BE2C (cell line): Measurements from ENCODE around the gene SLC25A1.
"Not testable (repeated sequence)": the region's sequence is repeated elsewhere in the genome, so short reads cannot be mapped to it uniquely, and the experiment has no call there.

Experiments
- DNase-seq: peaks from one replicate; pipeline ENCODE4 v3.0.0-alpha.2; 2020
- H3K27me3 ChIP-seq: fragments of 250-450 bp; sonication (Bioruptor Pico); 2 replicates; pipeline ENCODE4 v1.5.1; 2020; ENCODE audit warnings: mild to moderate bottlenecking
- H3K36me3 ChIP-seq: fragments of 250-450 bp; sonication (Bioruptor Pico); 2 replicates; pipeline ENCODE4 v1.5.1; 2020; ENCODE audit warnings: mild to moderate bottlenecking
- H3K4me1 ChIP-seq: fragments of 250-450 bp; sonication (Bioruptor Pico); 2 replicates; pipeline ENCODE4 v1.5.1; 2020
- H3K4me3 ChIP-seq: 2 replicates; pipeline ENCODE4 v1.5.1; 2011; ENCODE audit warnings: low read depth, low read length
- H3K9me3 ChIP-seq: fragments of 250-450 bp; sonication (Bioruptor Pico); 2 replicates; pipeline ENCODE4 v1.5.1; 2020
- CTCF ChIP-seq: IDR thresholded peaks from 2 replicates; pipeline ENCODE4 v1.5.1; 2012; ENCODE audit warnings: mild to moderate bottlenecking, low read depth, low read length

SLC25A1 gene

GRCh38 chr22:19208287-19208847 is 29.8 kb upstream of the SLC25A1 start:
- no peak overlapping the region for H3K4me3 ChIP-seq
- no peaks in the 10 kb centered on the region for H3K36me3 ChIP-seq
- no peaks in the 10 kb centered on the region for H3K9me3 ChIP-seq
- no peaks in the 10 kb centered on the region for H3K27me3 ChIP-seq
- H3K4me1 ChIP-seq = peaks cover 7% of the 10 kb centered on the region
- TF ChIP-seq CTCF = no peak
- DNase-seq = no peak

- H3K36me3 ChIP-seq = no peaks in the 10 kb centered on the region
- DNase-seq = no peak
- no peaks in the 10 kb centered on the region for H3K27me3 ChIP-seq
- H3K4me1 ChIP-seq = peaks cover 7% of the 10 kb centered on the region
- H3K9me3 ChIP-seq = no peaks in the 10 kb centered on the region
- TF ChIP-seq CTCF = peak; percentile 6; the same call in 1 of the 2 replicates
- no peak overlapping the region for H3K4me3 ChIP-seq
Observed at GRCh38 chr22:19207884-19208283, 29.3 kb upstream of the SLC25A1 start.

- no peak overlapping the region for H3K4me3 ChIP-seq
- H3K4me1 ChIP-seq = peaks cover 7% of the 10 kb centered on the region
- no peaks in the 10 kb centered on the region for H3K27me3 ChIP-seq
- H3K9me3 ChIP-seq = no peaks in the 10 kb centered on the region
- TF ChIP-seq CTCF = no peak
- peak; percentile 25 for DNase-seq
- no peaks in the 10 kb centered on the region for H3K36me3 ChIP-seq
Observed at GRCh38 chr22:19207401-19207808, 28.9 kb upstream of the SLC25A1 start.

GRCh38 chr22:19206287-19206686 is 27.8 kb upstream of the SLC25A1 start:
- H3K27me3 ChIP-seq = no peaks in the 10 kb centered on the region
- TF ChIP-seq CTCF = no peak

GRCh38 chr22:19204640-19205039 is 26.1 kb upstream of the SLC25A1 start:
- Histone ChIP-seq H3K36me3 (no peaks in the 10 kb centered on the region), H3K4me3 (no peak overlapping the region), H3K9me3 (no peaks in the 10 kb centered on the region), H3K4me1 (peaks cover 7% of the 10 kb centered on the region), H3K27me3 (no peaks in the 10 kb centered on the region)
- no peak for DNase-seq
- no peak for TF ChIP-seq CTCF

More at GRCh38 chr22:19206287-19206686, 27.8 kb upstream of the SLC25A1 start:
- Histone ChIP-seq H3K4me1 (peaks cover 7% of the 10 kb centered on the region), H3K36me3 (no peaks in the 10 kb centered on the region), H3K4me3 (no peak overlapping the region), H3K9me3 (no peaks in the 10 kb centered on the region)
- DNase-seq = no peak

GRCh38 chr22:19203834-19204233 is 25.3 kb upstream of the SLC25A1 start:
- H3K27me3 ChIP-seq = no peaks in the 10 kb centered on the region
- H3K4me1 ChIP-seq = peaks cover 7% of the 10 kb centered on the region
- H3K9me3 ChIP-seq = no peaks in the 10 kb centered on the region
- peak; percentile 41 for DNase-seq
- no peak overlapping the region for H3K4me3 ChIP-seq
- no peaks in the 10 kb centered on the region for H3K36me3 ChIP-seq
- TF ChIP-seq CTCF = no peak

- not testable (repeated sequence) for H3K27me3 ChIP-seq
Observed at GRCh38 chr22:19202799-19203186, 24.3 kb upstream of the SLC25A1 start.

More at GRCh38 chr22:19202799-19203186, 24.3 kb upstream of the SLC25A1 start:
- H3K9me3 ChIP-seq, H3K4me3 ChIP-seq, H3K4me1 ChIP-seq, H3K36me3 ChIP-seq, DNase-seq: not testable (repeated sequence)
